Measurements from ENCODE around the gene CNNM1.
A peak's percentile ranks its signal among the peaks of the same experiment; 100 is the strongest.

The CNNM1 gene

GRCh38 chr10:99331207-99331803 is 2.1 kb downstream of the CNNM1 start:
- Histone ChIP-seq H3K4ac (ENCODE audit: low read depth, low read length) (no peak overlapping the region), H2BK12ac (ENCODE audit: low read length) (no peak overlapping the region), H3K9ac (ENCODE audit: low read length) (no peak overlapping the region), H3K36me3 (ENCODE audit: control insufficient read depth in 1 of 2, insufficient read depth in 2 of 2, low read length in 2 of 2) (no peaks in the 10 kb centered on the region), H3K18ac (ENCODE audit: low read length) (no peak overlapping the region), H2AK5ac (ENCODE audit: low read length) (no peak overlapping the region), H3K79me2 (ENCODE audit: control insufficient read depth, insufficient read depth, low read length, poor library complexity) (no peaks in the 10 kb centered on the region), H2BK120ac (ENCODE audit: insufficient read depth, low read length, poor library complexity) (no peak overlapping the region), H3K9me3 (ENCODE audit: insufficient read depth, low read depth, low read length) (peaks cover 11% of the 10 kb centered on the region), H3K4me1 (ENCODE audit: control insufficient read depth in 1 of 2, insufficient read depth in 2 of 2, low read length in 2 of 2) (peaks cover 14 to 15% of the 10 kb centered on the region in 2 experiments), H4K12ac (ENCODE audit: low read depth, low read length) (no peak overlapping the region), H4K8ac (ENCODE audit: low read depth, low read length) (no peak overlapping the region), H3K27ac (ENCODE audit: low read depth, low read length) (no peak overlapping the region), H2AFZ (ENCODE audit: insufficient read depth, low read length, poor library complexity) (no peak overlapping the region), H3K23ac (ENCODE audit: low read length) (no peak overlapping the region), H3K79me1 (ENCODE audit: low read length) (no peaks in the 10 kb centered on the region), H4K91ac (ENCODE audit: low read depth, low read length) (no peak overlapping the region), H3K4me2 (ENCODE audit: low read length) (no peak overlapping the region), H2BK5ac (ENCODE audit: low read depth, low read length, poor library complexity) (no peak overlapping the region), H3K27me3 (ENCODE audit: insufficient read depth, low read length) (peaks cover 24% of the 10 kb centered on the region), H3K14ac (ENCODE audit: low read length) (no peak overlapping the region), H3K4me3 (ENCODE audit: low read depth, low read length) (no peak overlapping the region)
- no CpG with 5 or more reads among the region's 9 CpGs for WGBS (ENCODE audit: extremely low coverage, insufficient coverage, insufficient read length)
- DNase-seq, result no peak

GRCh38 chr10:99337311-99337811 is 8.2 kb downstream of the CNNM1 start:
- no peak overlapping the region for H3K14ac ChIP-seq (ENCODE audit: low read length)

GRCh38 chr10:99337901-99338300 is 8.7 kb downstream of the CNNM1 start:
- no peak overlapping the region for H3K18ac ChIP-seq (ENCODE audit: low read length)
- H4K8ac ChIP-seq (ENCODE audit: low read depth, low read length), result no peak overlapping the region
- no peak overlapping the region for H4K91ac ChIP-seq (ENCODE audit: low read depth, low read length)
- no peak overlapping the region for H2BK120ac ChIP-seq (ENCODE audit: insufficient read depth, low read length, poor library complexity)
- no peaks in the 10 kb centered on the region for H3K79me2 ChIP-seq (ENCODE audit: control insufficient read depth, insufficient read depth, low read length, poor library complexity)
- H3K9me3 ChIP-seq (ENCODE audit: insufficient read depth, low read depth, low read length), result no peaks in the 10 kb centered on the region
- no peak overlapping the region for H3K4me2 ChIP-seq (ENCODE audit: low read length)
- H3K4me3 ChIP-seq (ENCODE audit: low read depth, low read length), result no peak overlapping the region
- no peak overlapping the region for H2AK5ac ChIP-seq (ENCODE audit: low read length)
- no peaks in the 10 kb centered on the region for H3K79me1 ChIP-seq (ENCODE audit: low read length)
- DNase-seq, result no peak
- H3K14ac ChIP-seq (ENCODE audit: low read length), result no peak overlapping the region
- H3K9ac ChIP-seq (ENCODE audit: low read length), result no peak overlapping the region
- H3K27ac ChIP-seq (ENCODE audit: low read depth, low read length), result no peak overlapping the region
- no peak overlapping the region for H2BK5ac ChIP-seq (ENCODE audit: low read depth, low read length, poor library complexity)
- H2AFZ ChIP-seq (ENCODE audit: insufficient read depth, low read length, poor library complexity), result no peak overlapping the region
- H3K4ac ChIP-seq (ENCODE audit: low read depth, low read length), result no peak overlapping the region
- peaks cover 2 to 3% of the 10 kb centered on the region in 2 experiments for H3K4me1 ChIP-seq (ENCODE audit: control insufficient read depth in 1 of 2, insufficient read depth in 2 of 2, low read length in 2 of 2)
- H3K36me3 ChIP-seq (ENCODE audit: control insufficient read depth in 1 of 2, insufficient read depth in 2 of 2, low read length in 2 of 2), result no peaks in the 10 kb centered on the region
- H2BK12ac ChIP-seq (ENCODE audit: low read length), result no peak overlapping the region
- H3K23ac ChIP-seq (ENCODE audit: low read length), result no peak overlapping the region
- H4K12ac ChIP-seq (ENCODE audit: low read depth, low read length), result no peak overlapping the region
- no peaks in the 10 kb centered on the region for H3K27me3 ChIP-seq (ENCODE audit: insufficient read depth, low read length)

More at GRCh38 chr10:99337311-99337811, 8.2 kb downstream of the CNNM1 start:
- Histone ChIP-seq H3K27me3 (ENCODE audit: insufficient read depth, low read length) (no peaks in the 10 kb centered on the region), H4K8ac (ENCODE audit: low read depth, low read length) (no peak overlapping the region), H3K4me3 (ENCODE audit: low read depth, low read length) (no peak overlapping the region), H3K9me3 (ENCODE audit: insufficient read depth, low read depth, low read length) (no peaks in the 10 kb centered on the region), H3K9ac (ENCODE audit: low read length) (no peak overlapping the region), H4K12ac (ENCODE audit: low read depth, low read length) (no peak overlapping the region), H3K79me1 (ENCODE audit: low read length) (no peaks in the 10 kb centered on the region), H3K23ac (ENCODE audit: low read length) (no peak overlapping the region), H2BK5ac (ENCODE audit: low read depth, low read length, poor library complexity) (no peak overlapping the region), H4K91ac (ENCODE audit: low read depth, low read length) (no peak overlapping the region), H3K4ac (ENCODE audit: low read depth, low read length) (no peak overlapping the region), H3K36me3 (ENCODE audit: control insufficient read depth in 1 of 2, insufficient read depth in 2 of 2, low read length in 2 of 2) (no peaks in the 10 kb centered on the region), H3K18ac (ENCODE audit: low read length) (no peak overlapping the region), H3K27ac (ENCODE audit: low read depth, low read length) (no peak overlapping the region), H2AFZ (ENCODE audit: insufficient read depth, low read length, poor library complexity) (no peak overlapping the region), H2AK5ac (ENCODE audit: low read length) (no peak overlapping the region), H3K4me1 (ENCODE audit: control insufficient read depth in 1 of 2, insufficient read depth in 2 of 2, low read length in 2 of 2) (peaks cover 2 to 3% of the 10 kb centered on the region in 2 experiments), H3K4me2 (ENCODE audit: low read length) (no peak overlapping the region), H2BK12ac (ENCODE audit: low read length) (no peak overlapping the region), H3K79me2 (ENCODE audit: control insufficient read depth, insufficient read depth, low read length, poor library complexity) (no peaks in the 10 kb centered on the region), H2BK120ac (ENCODE audit: insufficient read depth, low read length, poor library complexity) (no peak overlapping the region)
- WGBS (ENCODE audit: extremely low coverage, insufficient coverage, insufficient read length), result no CpG with 5 or more reads among the region's 2 CpGs
- DNase-seq, result no peak

GRCh38 chr10:99339077-99339476 is 9.9 kb downstream of the CNNM1 start:
- H3K27ac ChIP-seq (ENCODE audit: low read depth, low read length), result no peak overlapping the region

More at GRCh38 chr10:99339077-99339476, 9.9 kb downstream of the CNNM1 start:
- H3K18ac ChIP-seq (ENCODE audit: low read length), result no peak overlapping the region
- H3K4me2 ChIP-seq (ENCODE audit: low read length), result no peak overlapping the region
- H3K27me3 ChIP-seq (ENCODE audit: insufficient read depth, low read length), result no peaks in the 10 kb centered on the region
- no peak overlapping the region for H2BK12ac ChIP-seq (ENCODE audit: low read length)
- H2AFZ ChIP-seq (ENCODE audit: insufficient read depth, low read length, poor library complexity), result no peak overlapping the region
- no peaks in the 10 kb centered on the region for H3K79me1 ChIP-seq (ENCODE audit: low read length)
- no CpG with 5 or more reads among the region's 1 CpG for WGBS (ENCODE audit: extremely low coverage, insufficient coverage, insufficient read length)
- H3K9me3 ChIP-seq (ENCODE audit: insufficient read depth, low read depth, low read length), result no peaks in the 10 kb centered on the region
- H2BK120ac ChIP-seq (ENCODE audit: insufficient read depth, low read length, poor library complexity), result no peak overlapping the region
- H4K8ac ChIP-seq (ENCODE audit: low read depth, low read length), result no peak overlapping the region
- no peak overlapping the region for H3K4me3 ChIP-seq (ENCODE audit: low read depth, low read length)
- H3K36me3 ChIP-seq (ENCODE audit: control insufficient read depth in 1 of 2, insufficient read depth in 2 of 2, low read length in 2 of 2), result no peaks in the 10 kb centered on the region
- H2AK5ac ChIP-seq (ENCODE audit: low read length), result no peak overlapping the region
- no peak overlapping the region for H2BK5ac ChIP-seq (ENCODE audit: low read depth, low read length, poor library complexity)
- H4K12ac ChIP-seq (ENCODE audit: low read depth, low read length), result no peak overlapping the region
- H3K23ac ChIP-seq (ENCODE audit: low read length), result no peak overlapping the region
- no peak overlapping the region for H3K14ac ChIP-seq (ENCODE audit: low read length)
- H3K79me2 ChIP-seq (ENCODE audit: control insufficient read depth, insufficient read depth, low read length, poor library complexity), result no peaks in the 10 kb centered on the region
- H4K91ac ChIP-seq (ENCODE audit: low read depth, low read length), result no peak overlapping the region
- no peak overlapping the region for H3K4ac ChIP-seq (ENCODE audit: low read depth, low read length)
- peaks cover 2 to 3% of the 10 kb centered on the region in 2 experiments for H3K4me1 ChIP-seq (ENCODE audit: control insufficient read depth in 1 of 2, insufficient read depth in 2 of 2, low read length in 2 of 2)
- H3K9ac ChIP-seq (ENCODE audit: low read length), result no peak overlapping the region
- DNase-seq, result peak in 1 of 2 donors; percentile 42

Data from trophoblast cell (in vitro differentiated cells and primary cell).